Measurements from ENCODE around the gene TAS2R60.
"Not testable (repeated sequence)": the region's sequence is repeated elsewhere in the genome, so short reads cannot be mapped to it uniquely, and the experiment has no call there.

Gene TAS2R60

DNA sequence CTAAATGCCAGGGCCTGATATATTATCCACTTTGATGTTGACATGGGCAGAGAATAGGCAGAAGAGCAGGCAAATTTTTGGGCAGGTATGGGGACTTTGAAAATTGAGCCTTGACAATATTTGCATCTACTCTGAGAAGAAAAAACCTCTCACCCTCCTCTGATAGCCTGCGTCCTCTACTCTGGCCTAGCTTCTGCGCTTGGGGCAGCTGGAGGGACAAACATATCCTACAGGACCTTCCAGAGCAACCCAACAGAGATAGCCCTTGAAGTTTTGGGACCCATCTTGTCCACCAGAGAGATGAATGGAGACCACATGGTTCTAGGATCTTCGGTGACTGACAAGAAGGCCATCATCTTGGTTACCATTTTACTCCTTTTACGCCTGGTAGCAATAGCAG lies at the start of gene TAS2R60:
TAS2R60 (plus strand) TSS at position 301 of the 400 bp plus-strand sequence; CDS start at position 301, 0 bp downstream.
- no peak for DNase-seq

GRCh38 chr7:143394068-143394467 lies 49.2 kb upstream of the TAS2R60 start:
- DNase-seq: no peak

DNA sequence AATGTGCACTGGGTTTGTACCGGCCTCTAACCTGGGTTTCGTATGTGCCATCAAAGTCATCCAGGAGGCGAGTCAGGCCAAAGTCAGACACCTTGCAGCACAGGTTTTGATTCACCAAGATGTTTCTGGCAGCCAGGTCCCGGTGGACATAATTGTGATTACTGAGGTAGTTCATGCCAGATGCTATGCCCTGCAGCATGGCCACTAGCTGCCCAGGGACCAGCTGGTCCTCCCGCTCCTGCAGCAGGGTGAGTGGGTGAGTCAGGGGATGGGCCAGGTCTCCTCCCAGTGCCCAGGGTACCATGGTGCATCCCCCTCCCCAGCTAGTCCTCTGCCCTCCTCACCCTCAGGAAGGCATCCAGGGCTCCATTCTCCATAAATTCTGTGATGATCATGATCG lies 48.5 kb upstream of the TAS2R60 start:
- no peak for DNase-seq

- no peak for DNase-seq
These were observed 47.8 kb upstream of the TAS2R60 start for GRCh38 chr7:143395187-143396149.

DNA sequence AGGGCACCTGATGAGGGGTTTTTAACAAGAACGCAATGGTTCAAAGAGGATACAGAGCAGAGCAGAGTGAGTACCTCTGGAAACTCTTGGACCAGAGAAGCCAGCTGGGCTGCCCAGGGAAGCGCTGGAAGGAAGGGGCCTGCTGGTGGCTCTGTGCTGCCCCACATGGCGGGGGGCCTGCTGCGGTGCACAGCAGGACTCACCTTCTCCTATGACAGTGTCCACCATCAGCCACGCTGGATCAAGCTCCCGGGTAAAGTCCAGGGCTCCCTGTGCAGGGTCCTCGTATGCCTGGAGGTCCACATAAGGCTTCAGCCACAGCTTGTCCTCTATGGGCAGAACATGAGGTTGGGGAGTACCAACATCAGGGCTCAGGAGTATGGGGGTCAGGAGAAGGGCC lies 47.1 kb upstream of the TAS2R60 start:
- DNase-seq: no peak

GRCh38 chr7:143396625-143397556 lies 46.4 kb upstream of the TAS2R60 start:
- no peak for DNase-seq

DNA sequence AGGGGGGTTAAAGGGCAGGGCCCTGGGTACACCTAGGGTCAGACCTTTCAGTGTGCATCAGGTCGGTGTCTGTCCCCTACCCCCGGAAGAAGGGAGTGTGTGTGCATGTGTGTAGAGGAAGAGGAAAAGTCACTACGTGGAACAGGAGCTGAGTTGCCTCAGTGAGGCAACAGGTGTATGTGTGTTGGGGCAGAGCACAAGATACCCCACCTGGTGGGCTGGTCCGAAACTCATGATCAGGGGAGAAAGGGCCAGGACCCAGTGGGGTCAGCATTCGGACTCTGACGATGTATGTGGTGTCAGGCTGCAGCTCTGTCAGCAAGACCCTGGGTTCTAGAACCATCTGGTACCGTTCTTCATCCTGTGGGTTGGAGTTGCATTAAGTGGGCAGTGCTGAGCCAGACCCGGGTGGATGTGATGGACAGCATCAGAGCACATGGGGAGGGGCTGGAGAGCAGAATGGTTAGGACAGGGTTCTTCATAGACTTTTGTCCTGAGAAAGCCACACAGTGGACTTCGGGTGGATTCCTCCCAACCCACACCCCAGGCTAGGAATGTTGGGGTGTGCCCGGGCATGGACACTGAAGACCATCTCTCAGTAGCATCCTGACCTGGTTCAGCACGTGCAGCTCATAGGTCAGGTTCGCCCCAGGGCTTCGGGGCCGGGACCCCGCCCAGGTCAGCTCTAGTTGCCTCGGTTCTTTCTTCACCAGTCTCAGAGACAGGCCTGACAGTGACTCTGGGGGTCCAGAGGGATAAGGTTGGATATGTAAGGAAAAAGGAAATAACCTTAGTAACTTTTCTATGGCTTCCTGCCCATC lies 45.3 kb upstream of the TAS2R60 start:
- DNase-seq: no peak

DNA sequence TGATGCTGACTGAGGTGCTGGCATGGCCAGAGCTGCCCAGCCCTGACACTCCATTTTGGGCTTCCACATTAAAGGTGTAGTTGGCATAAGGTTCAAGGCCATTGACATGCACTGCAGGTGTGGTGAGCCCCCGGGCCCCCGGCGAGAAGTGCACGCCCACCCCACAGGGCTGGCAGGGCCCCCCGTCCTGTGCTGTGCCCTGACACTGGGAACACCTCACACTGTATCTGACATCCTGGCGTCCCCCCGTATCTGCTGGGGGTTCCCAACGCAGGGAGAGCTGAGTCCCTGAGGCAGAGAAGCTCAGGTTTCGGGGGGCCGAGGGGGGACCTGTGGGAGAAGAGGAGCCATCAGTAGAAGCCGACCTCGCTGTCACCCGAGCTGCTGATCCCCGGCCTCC lies 44.6 kb upstream of the TAS2R60 start:
- DNase-seq: no peak

- no peak for DNase-seq
These were observed 44.1 kb upstream of the TAS2R60 start for GRCh38 chr7:143399151-143399550.

- DNase-seq: no peak
These were observed 43.6 kb upstream of the TAS2R60 start for GRCh38 chr7:143399642-143400041.

- DNase-seq: no peak
These were observed 42.0 kb upstream of the TAS2R60 start for GRCh38 chr7:143401265-143401664.

- not testable (repeated sequence) for DNase-seq
These were observed 41.0 kb upstream of the TAS2R60 start for GRCh38 chr7:143402233-143402632.

GRCh38 chr7:143405173-143406001 lies 37.9 kb upstream of the TAS2R60 start:
- peak; percentile 77 for DNase-seq

GRCh38 chr7:143406002-143406357 lies 37.3 kb upstream of the TAS2R60 start:
- no peak for DNase-seq

DNA sequence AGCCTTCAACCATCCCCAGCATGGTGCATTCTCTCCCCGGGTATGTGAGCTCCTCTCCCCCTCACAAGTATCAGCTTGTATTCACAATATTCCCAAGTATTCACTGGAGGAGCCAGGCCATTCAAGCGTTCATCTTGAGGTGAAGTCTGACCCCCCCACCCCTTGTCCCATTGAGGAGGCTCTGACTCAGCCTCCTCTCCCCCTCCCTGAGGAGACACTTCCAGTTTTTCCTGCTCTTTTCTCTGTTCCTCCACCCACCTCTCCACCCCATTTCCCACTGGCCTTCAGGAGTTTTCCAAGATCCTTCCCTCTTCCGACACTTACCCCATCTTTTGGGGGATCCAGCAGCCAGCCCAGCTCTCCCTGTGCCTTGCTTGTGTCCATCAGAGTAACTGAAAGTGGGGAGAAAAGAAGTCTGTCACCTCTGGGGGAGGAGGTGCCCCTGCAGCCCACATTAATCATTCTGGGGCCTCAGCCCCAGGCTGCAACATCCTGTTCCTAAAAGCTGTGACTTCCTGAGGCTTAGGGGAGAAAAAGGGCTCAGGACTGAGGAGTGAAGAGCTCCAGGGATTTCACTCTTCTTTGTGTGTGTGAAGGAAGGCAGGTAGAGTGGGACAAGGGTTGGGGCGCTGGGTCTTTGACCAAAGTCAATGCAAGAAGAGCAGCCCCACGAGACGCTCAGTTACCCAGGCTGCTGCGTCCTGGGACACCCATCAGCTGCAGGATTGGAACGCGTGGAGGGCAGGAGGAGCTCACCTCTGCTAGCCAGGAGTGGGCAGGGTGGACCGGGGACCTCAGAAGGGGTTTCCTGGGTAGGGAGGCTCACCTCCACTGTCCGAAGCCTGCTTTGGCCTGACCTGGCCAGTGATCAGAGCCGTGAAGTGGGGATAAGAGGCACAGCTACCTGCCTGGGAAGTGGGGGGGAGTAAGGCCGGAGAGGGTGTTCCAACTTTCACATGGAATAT lies 35.7 kb upstream of the TAS2R60 start:
- DNase-seq: no peak

- DNase-seq: no peak
These were observed 35.0 kb upstream of the TAS2R60 start for GRCh38 chr7:143408252-143408685.

DNA sequence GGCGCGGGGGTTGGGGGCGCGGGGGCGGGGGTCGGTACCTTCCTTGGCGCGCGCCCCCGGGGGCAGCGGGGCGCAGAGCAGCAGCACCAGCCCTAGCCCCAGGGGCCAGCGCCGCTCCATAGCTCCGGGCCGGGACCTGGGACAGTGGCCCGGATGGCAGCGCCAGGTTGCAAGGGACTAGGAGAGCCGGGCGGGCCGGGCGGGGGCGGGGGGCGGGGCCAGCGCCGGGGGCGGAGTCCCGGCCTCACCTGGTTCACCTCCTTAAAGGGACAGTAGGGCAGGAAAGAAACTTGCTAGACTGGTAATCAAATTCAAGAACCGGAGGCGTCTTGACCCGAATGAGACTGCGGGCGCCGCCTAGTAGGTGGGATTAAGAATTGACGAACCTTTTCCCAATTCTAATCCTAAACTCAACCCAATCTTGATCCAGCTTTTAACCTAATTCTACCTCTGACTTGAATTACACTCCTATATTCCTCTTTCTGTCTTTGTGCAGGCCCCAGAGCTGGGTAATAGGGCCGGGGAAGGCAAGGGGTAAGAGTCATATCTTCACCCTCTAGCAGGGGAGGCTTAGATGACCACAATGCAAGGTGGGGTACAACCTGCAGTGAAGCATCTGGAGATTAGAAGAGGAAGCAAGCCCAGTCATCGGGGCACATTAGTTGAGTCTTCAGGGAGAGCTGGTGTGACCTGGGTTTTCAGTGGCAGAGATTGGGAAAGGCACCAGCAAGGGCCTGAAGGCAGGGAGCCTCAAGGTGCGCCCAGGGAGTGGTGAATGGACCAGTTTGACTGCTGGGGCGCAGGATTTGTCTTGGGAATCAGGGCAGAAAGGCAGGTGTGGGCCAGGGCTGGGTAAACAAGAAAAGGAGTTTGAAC lies 34.3 kb upstream of the TAS2R60 start, which contains the start of gene EPHA1:
EPHA1 (minus strand) TSS at position 171 of the 876 bp plus-strand sequence; CDS start at position 120, 51 bp downstream.
- DNase-seq: peak; percentile 60

GRCh38 chr7:143410521-143411004 lies 32.7 kb upstream of the TAS2R60 start:
- DNase-seq: peak; percentile 6
